WTC11 (cell line): ENCODE data around the gene FAM200B.

Experiments used
- ATF2 ChIP-seq: sonication (generic); formaldehyde crosslinking; IDR thresholded peaks from 2 replicates; pipeline ENCODE4 v1.8.1; 2022; ENCODE audit warnings: low read depth, missing genetic modification reagents, borderline replicate concordance
- CREM ChIP-seq: sonication (generic); formaldehyde crosslinking; IDR thresholded peaks from 2 replicates; pipeline ENCODE4 v1.8.1; 2022; ENCODE audit warnings: mild to moderate bottlenecking, missing genetic modification reagents, moderate library complexity
- CTCF ChIP-seq: fragments of 200-600 bp; IDR thresholded peaks from 2 replicates; pipeline ENCODE4 v1.8.0; 2022; ENCODE audit warnings: antibody characterized with exemption
- E2F5 ChIP-seq: sonication (generic); formaldehyde crosslinking; IDR thresholded peaks from 2 replicates; pipeline ENCODE4 v1.8.1; 2022; ENCODE audit warnings: mild to moderate bottlenecking, moderate library complexity, missing genetic modification reagents
- MYBL2 ChIP-seq: sonication (generic); formaldehyde crosslinking; IDR thresholded peaks from 2 replicates; pipeline ENCODE4 v1.8.1; 2023; ENCODE audit warnings: mild to moderate bottlenecking, moderate library complexity, missing genetic modification reagents
- NFYB ChIP-seq: sonication (generic); formaldehyde crosslinking; conservative IDR thresholded peaks from 2 replicates; pipeline ENCODE4 v1.8.0; 2022; ENCODE audit warnings: low read depth, missing genetic modification reagents
- TF ChIP-seq, protein P1 (sequence below): sonication (generic); formaldehyde crosslinking; IDR thresholded peaks from 2 replicates; pipeline ENCODE4 v1.8.1; 2023; ENCODE audit warnings: mild to moderate bottlenecking, missing genetic modification reagents
- TF ChIP-seq, protein P2 (sequence below): sonication (generic); formaldehyde crosslinking; IDR thresholded peaks from 2 replicates; pipeline ENCODE4 v1.8.0; 2022; ENCODE audit warnings: missing genetic modification reagents
- TF ChIP-seq, protein P3 (sequence below): sonication (generic); formaldehyde crosslinking; IDR thresholded peaks from 2 replicates; pipeline ENCODE4 v1.8.1; 2023; ENCODE audit warnings: mild to moderate bottlenecking, missing genetic modification reagents, moderate library complexity

GRCh38 chr4:15688051-15688450, 6.4 kb downstream of the FAM200B start:
- TF ChIP-seq NFYB (CRISPR knock-in tag): no peak
- TF ChIP-seq CTCF: no peak
- TF ChIP-seq, protein P1, sequence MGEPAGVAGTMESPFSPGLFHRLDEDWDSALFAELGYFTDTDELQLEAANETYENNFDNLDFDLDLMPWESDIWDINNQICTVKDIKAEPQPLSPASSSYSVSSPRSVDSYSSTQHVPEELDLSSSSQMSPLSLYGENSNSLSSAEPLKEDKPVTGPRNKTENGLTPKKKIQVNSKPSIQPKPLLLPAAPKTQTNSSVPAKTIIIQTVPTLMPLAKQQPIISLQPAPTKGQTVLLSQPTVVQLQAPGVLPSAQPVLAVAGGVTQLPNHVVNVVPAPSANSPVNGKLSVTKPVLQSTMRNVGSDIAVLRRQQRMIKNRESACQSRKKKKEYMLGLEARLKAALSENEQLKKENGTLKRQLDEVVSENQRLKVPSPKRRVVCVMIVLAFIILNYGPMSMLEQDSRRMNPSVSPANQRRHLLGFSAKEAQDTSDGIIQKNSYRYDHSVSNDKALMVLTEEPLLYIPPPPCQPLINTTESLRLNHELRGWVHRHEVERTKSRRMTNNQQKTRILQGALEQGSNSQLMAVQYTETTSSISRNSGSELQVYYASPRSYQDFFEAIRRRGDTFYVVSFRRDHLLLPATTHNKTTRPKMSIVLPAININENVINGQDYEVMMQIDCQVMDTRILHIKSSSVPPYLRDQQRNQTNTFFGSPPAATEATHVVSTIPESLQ (CRISPR knock-in tag): no peak
- TF ChIP-seq ATF2 (CRISPR knock-in tag): no peak
- TF ChIP-seq, protein P2, sequence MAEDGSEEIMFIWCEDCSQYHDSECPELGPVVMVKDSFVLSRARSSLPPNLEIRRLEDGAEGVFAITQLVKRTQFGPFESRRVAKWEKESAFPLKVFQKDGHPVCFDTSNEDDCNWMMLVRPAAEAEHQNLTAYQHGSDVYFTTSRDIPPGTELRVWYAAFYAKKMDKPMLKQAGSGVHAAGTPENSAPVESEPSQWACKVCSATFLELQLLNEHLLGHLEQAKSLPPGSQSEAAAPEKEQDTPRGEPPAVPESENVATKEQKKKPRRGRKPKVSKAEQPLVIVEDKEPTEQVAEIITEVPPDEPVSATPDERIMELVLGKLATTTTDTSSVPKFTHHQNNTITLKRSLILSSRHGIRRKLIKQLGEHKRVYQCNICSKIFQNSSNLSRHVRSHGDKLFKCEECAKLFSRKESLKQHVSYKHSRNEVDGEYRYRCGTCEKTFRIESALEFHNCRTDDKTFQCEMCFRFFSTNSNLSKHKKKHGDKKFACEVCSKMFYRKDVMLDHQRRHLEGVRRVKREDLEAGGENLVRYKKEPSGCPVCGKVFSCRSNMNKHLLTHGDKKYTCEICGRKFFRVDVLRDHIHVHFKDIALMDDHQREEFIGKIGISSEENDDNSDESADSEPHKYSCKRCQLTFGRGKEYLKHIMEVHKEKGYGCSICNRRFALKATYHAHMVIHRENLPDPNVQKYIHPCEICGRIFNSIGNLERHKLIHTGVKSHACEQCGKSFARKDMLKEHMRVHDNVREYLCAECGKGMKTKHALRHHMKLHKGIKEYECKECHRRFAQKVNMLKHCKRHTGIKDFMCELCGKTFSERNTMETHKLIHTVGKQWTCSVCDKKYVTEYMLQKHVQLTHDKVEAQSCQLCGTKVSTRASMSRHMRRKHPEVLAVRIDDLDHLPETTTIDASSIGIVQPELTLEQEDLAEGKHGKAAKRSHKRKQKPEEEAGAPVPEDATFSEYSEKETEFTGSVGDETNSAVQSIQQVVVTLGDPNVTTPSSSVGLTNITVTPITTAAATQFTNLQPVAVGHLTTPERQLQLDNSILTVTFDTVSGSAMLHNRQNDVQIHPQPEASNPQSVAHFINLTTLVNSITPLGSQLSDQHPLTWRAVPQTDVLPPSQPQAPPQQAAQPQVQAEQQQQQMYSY: no peak
- no peak for TF ChIP-seq MYBL2 (CRISPR knock-in tag)
- TF ChIP-seq CREM (CRISPR knock-in tag): no peak
- TF ChIP-seq, protein P3, sequence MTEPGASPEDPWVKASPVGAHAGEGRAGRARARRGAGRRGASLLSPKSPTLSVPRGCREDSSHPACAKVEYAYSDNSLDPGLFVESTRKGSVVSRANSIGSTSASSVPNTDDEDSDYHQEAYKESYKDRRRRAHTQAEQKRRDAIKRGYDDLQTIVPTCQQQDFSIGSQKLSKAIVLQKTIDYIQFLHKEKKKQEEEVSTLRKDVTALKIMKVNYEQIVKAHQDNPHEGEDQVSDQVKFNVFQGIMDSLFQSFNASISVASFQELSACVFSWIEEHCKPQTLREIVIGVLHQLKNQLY: no peak
- no peak for TF ChIP-seq E2F5 (CRISPR knock-in tag)
